HepG2 (cell line): Measurements from ENCODE around the gene DAGLB. TPM values are rescaled to one million over a fixed set of nuclear protein-coding genes. Genes with fewer than 3 reads are reported as not detected.

Source experiments
- ATAC-seq: fragments of 200-7000 bp; cut with Tn5 transposase; 3 replicates; pipeline ENCODE4 v1.9.1; 2020; ENCODE audit warnings: mild to moderate bottlenecking, moderate library complexity
- BruUV-seq: library from RNA; stranded (reverse); fragments of 400-500 nt; replicated peaks from 2 replicates; lab custom pipeline; 2021; lab: Mats Ljungman, UMichigan
- CTCF ChIA-PET: fragments of 300-600 bp; formaldehyde crosslinking; extraction: SDS; loops from one replicate; lab custom pipeline; 2021; ENCODE audit warnings: low total read pairs, inconsistent platforms, low intra/inter-chr PET ratio; lab: Yijun Ruan, JAX
- POLR2A ChIA-PET: fragments of 350-600 bp; sonication (Branson Sonifier 250); formaldehyde crosslinking; loops from one replicate; lab custom pipeline; 2020; ENCODE audit warnings: antibody characterized with exemption, inconsistent platforms; lab: Yijun Ruan, JAX
- DNase-seq: peaks from one replicate; pipeline ENCODE4 v3.0.0-alpha.2; 2015; ENCODE audit warnings: low spot score
- FAIRE-seq: peaks from 3 replicates; lab custom pipeline; 2011; peaks lifted over from hg19 to GRCh38; lab: Jason Lieb, UNC
- H2AFZ ChIP-seq: one replicate; pipeline ENCODE4 v1.6.1; 2011; ENCODE audit warnings: low read length, inconsistent platforms
- H3K27ac ChIP-seq: fragments of 300-600 bp; 3 replicates; pipeline ENCODE4 v1.8.0; 2011; ENCODE audit warnings: mixed run types, mild to moderate bottlenecking, mixed read lengths, low read length, inconsistent platforms; ENCODE audit not compliant: insufficient read depth; ENCODE audit errors: extremely low read length
- H3K27me3 ChIP-seq, 2 experiments: fragments of 200-600 bp in 1 of 2; 2 replicates in 1 of 2; 3 replicates in 1 of 2; pipeline versions ENCODE4 v1.6.0 to v1.8.0; 2011; ENCODE audit warnings: low read length in 2 of 2, mild to moderate bottlenecking in 2 of 2, moderate library complexity in 2 of 2, inconsistent platforms in 1 of 2; ENCODE audit not compliant: insufficient read depth in 2 of 2, control insufficient read depth in 1 of 2
- H3K36me3 ChIP-seq, 2 experiments: fragments of 200-600 bp in 1 of 2; replicated peaks in 1 of 2; 2 replicates in 1 of 2; 3 replicates in 1 of 2; pipeline versions ENCODE4 v1.5.1 to v1.8.0; 2011; ENCODE audit warnings: low read length in 2 of 2, inconsistent platforms in 1 of 2; ENCODE audit not compliant: insufficient read depth in 2 of 2, control insufficient read depth in 1 of 2
- H3K4me1 ChIP-seq: 2 replicates; pipeline ENCODE4 v1.5.1; 2012; ENCODE audit warnings: low read length, inconsistent platforms; ENCODE audit not compliant: insufficient read depth
- H3K4me2 ChIP-seq: 2 replicates; pipeline ENCODE4 v1.6.0; 2011; ENCODE audit warnings: low read depth, low read length, inconsistent platforms
- H3K4me3 ChIP-seq, 3 experiments: fragments of 200-600 bp in 1 of 3; sonication (generic), shearing (Covaris generic) in 1 of 3; replicated peaks in 1 of 3; 2 replicates each; pipeline ENCODE4 v1.5.1; 2011 to 2016; ENCODE audit warnings: low read length in 3 of 3, inconsistent platforms in 2 of 3, low read depth in 2 of 3, mild to moderate bottlenecking in 2 of 3, control low read depth in 1 of 3, mixed read lengths in 1 of 3; ENCODE audit not compliant: insufficient read depth in 1 of 3
- H3K79me2 ChIP-seq: one replicate; pipeline ENCODE4 v1.6.1; 2011; ENCODE audit warnings: low read length, inconsistent platforms; ENCODE audit not compliant: insufficient read depth
- H3K9ac ChIP-seq: 2 replicates; pipeline ENCODE4 v1.6.0; 2011; ENCODE audit warnings: mild to moderate bottlenecking, low read depth, low read length, inconsistent platforms; ENCODE audit not compliant: insufficient read depth
- H3K9me3 ChIP-seq: 2 replicates; pipeline ENCODE4 v1.5.1; 2012; ENCODE audit warnings: mild to moderate bottlenecking, low read length
- H4K20me1 ChIP-seq: 2 replicates; pipeline ENCODE4 v1.6.0; 2011; ENCODE audit warnings: inconsistent platforms, mild to moderate bottlenecking, low read length, moderate library complexity; ENCODE audit not compliant: insufficient read depth
- CTCF ChIP-seq: sonication (generic); formaldehyde crosslinking; IDR thresholded peaks from 2 replicates; pipeline ENCODE4 v1.5.0; 2020; ENCODE audit warnings: mild to moderate bottlenecking, missing genetic modification reagents, moderate library complexity
- GABPB1 ChIP-seq: IDR thresholded peaks from 2 replicates; pipeline ENCODE4 v1.6.1; 2016; ENCODE audit warnings: mild to moderate bottlenecking, missing genetic modification reagents, moderate library complexity, missing compliant biosample characterization
- MATR3 ChIP-seq: sonication (generic); formaldehyde crosslinking; IDR thresholded peaks from 2 replicates; pipeline ENCODE4 v1.4.0; 2020; ENCODE audit warnings: missing genetic modification reagents
- NFATC3 ChIP-seq: sonication (generic); formaldehyde crosslinking; IDR thresholded peaks from 2 replicates; pipeline ENCODE4 v1.5.1; 2020; ENCODE audit warnings: mild to moderate bottlenecking, missing genetic modification reagents
- NKX3-1 ChIP-seq: sonication (generic); formaldehyde crosslinking; IDR thresholded peaks from 2 replicates; pipeline ENCODE4 v1.5.0; 2020; ENCODE audit warnings: missing genetic modification reagents
- POLR2A ChIP-seq, 2 experiments: IDR thresholded peaks; 2 replicates each; pipeline ENCODE4 v1.6.1; 2011; ENCODE audit warnings: low read depth in 2 of 2, low read length in 2 of 2, mild to moderate bottlenecking in 1 of 2, moderate library complexity in 1 of 2; ENCODE audit not compliant: insufficient read depth in 1 of 2
- SOX13 ChIP-seq, 3 experiments: fragments of 450-650 bp in 1 of 3; sonication (generic) in 1 of 3; formaldehyde crosslinking in 1 of 3; IDR thresholded peaks in 2 of 3; conservative IDR thresholded peaks in 1 of 3; 2 replicates each; pipeline versions ENCODE4 v1.5.0 to v1.6.1; 2016 to 2020; ENCODE audit warnings: antibody characterized with exemption in 1 of 3, mild to moderate bottlenecking in 1 of 3, missing compliant biosample characterization in 1 of 3, missing genetic modification reagents in 1 of 3, moderate library complexity in 1 of 3
- TBX3 ChIP-seq: fragments of 450-650 bp; IDR thresholded peaks from 2 replicates; pipeline ENCODE4 v1.6.1; 2017; ENCODE audit warnings: antibody characterized with exemption, mild to moderate bottlenecking, inconsistent platforms, borderline replicate concordance
- ZBTB1 ChIP-seq: sonication (generic); formaldehyde crosslinking; IDR thresholded peaks from 2 replicates; pipeline ENCODE4 v1.4.0; 2020; ENCODE audit warnings: missing genetic modification reagents, borderline replicate concordance
- ZHX1 ChIP-seq: sonication (generic); formaldehyde crosslinking; IDR thresholded peaks from 2 replicates; pipeline ENCODE4 v1.8.1; 2022; ENCODE audit warnings: low read depth, mild to moderate bottlenecking, missing genetic modification reagents
- ZNF143 ChIP-seq: sonication (generic); formaldehyde crosslinking; IDR thresholded peaks from 2 replicates; pipeline ENCODE4 v1.4.0; 2020; ENCODE audit warnings: missing genetic modification reagents
- ZNF276 ChIP-seq: sonication (generic); formaldehyde crosslinking; IDR thresholded peaks from 2 replicates; pipeline ENCODE4 v1.4.0; 2020; ENCODE audit warnings: mild to moderate bottlenecking, low read depth, missing genetic modification reagents
- WGBS: methylation state at CpG from one replicate; pipeline ENCODE4 v1.1.6; 2017; ENCODE audit warnings: low lambda C conversion rate; 5-methylcytosine and 5-hydroxymethylcytosine counted together
- in situ Hi-C: cut with HindIII; loops from 2 replicates; pipeline ENCODE4 v1.10.0; 2017; ENCODE audit warnings: low pct_unique_long_range_greater_than_20kb; ENCODE audit not compliant: extremely low pct_ligation_motif_present
- intact Hi-C: fragments of 100-400 bp; cut with micrococcal nuclease; formaldehyde crosslinking; loops from one replicate; pipeline ENCODE4 v1.10.0; 2022; ENCODE audit not compliant: unreplicated experiment
- polyA plus RNA-seq, 8 experiments: library from polyadenylated mRNA; depleted of rRNA in 3 of 8; stranded (reverse) in 7 of 8; unstranded in 1 of 8; fragments of >200 nt; fragmentation: Illumina TruSeq in 4 of 8; extraction: Trizol in 4 of 8; gene quantifications; 2 replicates each; pipeline versions ENCODE4 v1.2.1 to v1.2.3, GENCODE V29; 2011 to 2016; ENCODE audit warnings: low read depth in 4 of 8, missing spikeins in 1 of 8, mixed read lengths in 1 of 8; ENCODE audit not compliant: insufficient read depth in 1 of 8
- total RNA-seq, 5 experiments: library from RNA; depleted of rRNA; stranded (reverse); fragments of >200 nt; fragmentation: Illumina TruSeq; extraction: Trizol; gene quantifications; 2 replicates each; pipeline ENCODE4 v1.2.3, GENCODE V29; 2016; ENCODE audit warnings: low read depth in 1 of 5

The DAGLB gene
- total and polyA plus RNA-seq, 2 of the 13 experiments (the other 11 are each of a cell fraction or from before 2014, with no cell fraction given), result 7.9 to 9.8 TPM

GRCh38 chr7:6478186-6478585 is 30.4 kb upstream of the DAGLB start:
- Histone ChIP-seq H3K27ac (no peak overlapping the region), H3K4me3 (no peak overlapping the region), H3K9ac (no peak overlapping the region), H2AFZ (no peak overlapping the region), H3K79me2 (peaks cover 98% of the 10 kb centered on the region), H3K4me2 (no peak overlapping the region), H3K4me1 (peaks cover 81% of the 10 kb centered on the region), H4K20me1 (peaks cover 99% of the 10 kb centered on the region), H3K27me3 (no peaks in the 10 kb centered on the region; a peak in 1 of 5 replicates), H3K36me3 (peaks cover 11 to 55% of the 10 kb centered on the region in 2 experiments), H3K9me3 (no peaks in the 10 kb centered on the region)
- in situ Hi-C loops, result no loop called here
- no peak for ATAC-seq
- TF ChIP-seq ZNF276 (CRISPR knock-in tag) (no peak), POLR2A (IDR thresholded peaks at IDR 0.05; ENCODE audit: insufficient read depth in 1 of 2, low read depth in 2 of 2, low read length in 2 of 2) (0 out of 4 replicates have a peak, but pooled peaks of 1 of the 2 experiments have one; percentile 13)
- 95% methylated on average over 7 of the region's 7 CpGs for WGBS
- POLR2A ChIA-PET, result interaction anchor here (0.7 to 2.5 kb wide), 2 partner anchors 30 to 100 kb away, joined by 3 to 9 read pairs; partner anchors contain the start of gene DAGLB
- DNase-seq, result no peak
- CTCF ChIA-PET, result no interaction called here
- intact Hi-C loops, result no loop called here
- FAIRE-seq, result no peak
- no TSS peak for BruUV-seq

- DNase-seq (no peak), ATAC-seq (no peak), FAIRE-seq (no peak)
- Histone ChIP-seq H2AFZ (no peak overlapping the region), H3K36me3 (peaks cover 14 to 62% of the 10 kb centered on the region in 2 experiments), H3K79me2 (peaks cover 98% of the 10 kb centered on the region), H3K4me2 (no peak overlapping the region), H3K27ac (no peak overlapping the region), H4K20me1 (peaks cover 100% of the 10 kb centered on the region), H3K9ac (no peak overlapping the region), H3K4me3 (no peak overlapping the region), H3K27me3 (no peaks in the 10 kb centered on the region), H3K4me1 (peaks cover 81% of the 10 kb centered on the region), H3K9me3 (no peaks in the 10 kb centered on the region)
- no TSS peak for BruUV-seq
- ChIA-PET CTCF (no interaction called here), POLR2A (interaction anchor here (0.6 to 2.5 kb wide), 4 partner anchors 10 to 101 kb away, joined by 3 to 9 read pairs (median 3); partner anchors contain the start of gene DAGLB)
- intact Hi-C loops (no loop called here), in situ Hi-C loops (no loop called here)
- WGBS, result 93% methylated on average over 1 of the region's 1 CpG
- TF ChIP-seq TBX3, result no peak
- TF ChIP-seq SOX13 (IDR thresholded peaks at IDR 0.05), result no peak
- TF ChIP-seq SOX13 (CRISPR knock-in tag; conservative IDR thresholded peaks at IDR 0.05 in 1 of 2, IDR thresholded peaks at IDR 0.05 in 1 of 2), result no peak
- no peak for TF ChIP-seq MATR3 (CRISPR knock-in tag)
- no peak for TF ChIP-seq ZNF143 (CRISPR knock-in tag)
- no peak for TF ChIP-seq NKX3-1 (CRISPR knock-in tag)
- no peak for TF ChIP-seq GABPB1 (CRISPR knock-in tag)
- no peak for TF ChIP-seq NFATC3 (CRISPR knock-in tag)
- no peak for TF ChIP-seq ZBTB1 (CRISPR knock-in tag)
- no peak for TF ChIP-seq CTCF (CRISPR knock-in tag)
- no peak for TF ChIP-seq ZHX1
Observed at GRCh38 chr7:6477318-6477660, 29.5 kb upstream of the DAGLB start.
